ENCODE data around the gene NPAS3.

- TF ChIP-seq CTCF (IDR thresholded peaks at IDR 0.05) (no peak), POLR2A (IDR thresholded peaks at IDR 0.05) (no peak)
Measured at GRCh38 chr14:33511851-33512640, 573.4 kb downstream of the NPAS3 start.
